Keratinocyte (primary cell): Measurements from ENCODE around the gene BTRC. TPM values are rescaled to one million over a fixed set of nuclear protein-coding genes. Genes with fewer than 3 reads are reported as not detected.

Experiments
- DNase-seq: peaks from one replicate; pipeline ENCODE4 v3.0.0-alpha.2; 2011; ENCODE audit warnings: low read depth, missing footprints, low spot score
- FAIRE-seq: peaks from 2 replicates; lab custom pipeline; 2011; peaks lifted over from hg19 to GRCh38; lab: Jason Lieb, UNC
- H2AFZ ChIP-seq: 2 replicates; pipeline ENCODE4 v1.6.0; 2012; ENCODE audit warnings: low read length, control low read depth, inconsistent platforms; ENCODE audit not compliant: control insufficient read depth
- H3K27ac ChIP-seq: 2 replicates; pipeline ENCODE4 v1.5.1; 2011; ENCODE audit warnings: low read length; ENCODE audit not compliant: control insufficient read depth, insufficient read depth
- H3K27me3 ChIP-seq: 3 replicates; pipeline ENCODE4 v1.6.0; 2011; ENCODE audit warnings: low read length; ENCODE audit not compliant: control insufficient read depth, insufficient read depth; ENCODE audit errors: extremely low read depth
- H3K36me3 ChIP-seq, 2 experiments: 2 replicates in 1 of 2; 3 replicates in 1 of 2; pipeline ENCODE4 v1.5.1; 2011; ENCODE audit warnings: low read length in 2 of 2, mild to moderate bottlenecking in 1 of 2; ENCODE audit not compliant: control insufficient read depth in 2 of 2, insufficient read depth in 2 of 2; ENCODE audit errors: extremely low read depth in 1 of 2
- H3K4me1 ChIP-seq: 3 replicates; pipeline ENCODE4 v1.5.1; 2011; ENCODE audit warnings: low read length; ENCODE audit not compliant: control insufficient read depth, insufficient read depth; ENCODE audit errors: extremely low read depth
- H3K4me2 ChIP-seq: 3 replicates; pipeline ENCODE4 v1.6.0; 2011; ENCODE audit warnings: low read depth, low read length; ENCODE audit not compliant: control insufficient read depth, insufficient read depth; ENCODE audit errors: extremely low read depth
- H3K4me3 ChIP-seq, 3 experiments: fragments of 200-600 bp in 1 of 3; sonication (generic) in 1 of 3; 2 replicates in 2 of 3; 3 replicates in 1 of 3; pipeline ENCODE4 v1.5.1; 2011 to 2016; ENCODE audit warnings: low read length in 3 of 3, mild to moderate bottlenecking in 3 of 3, control low read depth in 2 of 3, inconsistent platforms in 1 of 3, low read depth in 1 of 3, mixed read lengths in 1 of 3, mixed run types in 1 of 3, moderate library complexity in 1 of 3; ENCODE audit not compliant: control insufficient read depth in 2 of 3, insufficient read depth in 2 of 3; ENCODE audit errors: extremely low read depth in 1 of 3
- H3K79me2 ChIP-seq: 2 replicates; pipeline ENCODE4 v1.6.0; 2012; ENCODE audit warnings: low read length; ENCODE audit not compliant: control insufficient read depth, insufficient read depth
- H3K9ac ChIP-seq: 3 replicates; pipeline ENCODE4 v1.6.0; 2011; ENCODE audit warnings: low read length; ENCODE audit not compliant: control insufficient read depth, insufficient read depth; ENCODE audit errors: extremely low read depth
- H3K9me1 ChIP-seq: 3 replicates; pipeline ENCODE4 v1.6.0; 2011; ENCODE audit warnings: low read length; ENCODE audit not compliant: control insufficient read depth, insufficient read depth; ENCODE audit errors: extremely low read depth
- H3K9me3 ChIP-seq: 2 replicates; pipeline ENCODE4 v1.5.1; 2012; ENCODE audit warnings: low read depth, low read length; ENCODE audit not compliant: control insufficient read depth
- H4K20me1 ChIP-seq: 3 replicates; pipeline ENCODE4 v1.6.0; 2011; ENCODE audit warnings: low read length; ENCODE audit not compliant: control insufficient read depth, insufficient read depth; ENCODE audit errors: extremely low read depth
- CTCF ChIP-seq, 3 experiments: IDR thresholded peaks in 1 of 3; conservative IDR thresholded peaks in 1 of 3; optimal IDR thresholded peaks in 1 of 3; 2 replicates in 2 of 3; 3 replicates in 1 of 3; pipeline versions ENCODE3 to v1.5.1; 2011; ENCODE audit warnings: low read length in 3 of 3, mild to moderate bottlenecking in 3 of 3, moderate library complexity in 2 of 3, control low read depth in 1 of 3, inconsistent platforms in 1 of 3; ENCODE audit not compliant: insufficient read depth in 2 of 3; ENCODE audit errors: extremely low read depth in 1 of 3
- EZH2 ChIP-seq: IDR thresholded peaks from one replicate; pipeline ENCODE4 v1.6.1; 2012; ENCODE audit warnings: inconsistent platforms, mild to moderate bottlenecking, low read length, moderate library complexity
- dilution Hi-C: fragments of 300-500 bp; cut with MboI; formaldehyde crosslinking; loops from one replicate; pipeline ENCODE4 v1.7.0; 2020; ENCODE audit warnings: low sequenced_read_pairs; ENCODE audit not compliant: extremely low pct_ligation_motif_present
- polyA plus RNA-seq, 5 experiments: library from polyadenylated mRNA; depleted of rRNA in 3 of 5; stranded (reverse) in 3 of 5; stranded (forward) in 1 of 5; unstranded in 1 of 5; fragments of >200 nt; gene quantifications; 1 replicate in 1 of 5; 2 replicates in 3 of 5; 3 replicates in 1 of 5; pipeline versions ENCODE4 v1.2.1 to v1.2.3, GENCODE V29; 2011 to 2012; ENCODE audit warnings: missing spikeins in 2 of 5, low read depth in 1 of 5, low replicate concordance in 1 of 5

BTRC gene
- polyA plus RNA-seq, 1 donor (not counting 4 experiments of a cell fraction or from before 2014, with no cell fraction given) = 21.7 TPM

- dilution Hi-C loops = no loop called here
- no peak overlapping the region for H2AFZ ChIP-seq
- H3K4me3 ChIP-seq = no peak overlapping the region
- no peak for FAIRE-seq
- no peaks in the 10 kb centered on the region for H3K9me3 ChIP-seq
- no peaks in the 10 kb centered on the region for H3K9me1 ChIP-seq
- H3K4me1 ChIP-seq = no peaks in the 10 kb centered on the region
- H3K27me3 ChIP-seq = no peaks in the 10 kb centered on the region
- TF ChIP-seq CTCF (optimal IDR thresholded peaks at IDR 0.05 in 1 of 3, IDR thresholded peaks at IDR 0.05 in 1 of 3, conservative IDR thresholded peaks at IDR 0.05 in 1 of 3; ENCODE audit: extremely low read depth in 1 of 3, insufficient read depth in 2 of 3, low read length in 3 of 3) (no peak), EZH2 (no peak)
- DNase-seq = no peak
- H4K20me1 ChIP-seq = no peaks in the 10 kb centered on the region
- no peak overlapping the region for H3K9ac ChIP-seq
- no peaks in the 10 kb centered on the region for H3K79me2 ChIP-seq
- H3K4me2 ChIP-seq = no peak overlapping the region
- H3K27ac ChIP-seq = no peak overlapping the region
- peaks cover 19 to 23% of the 10 kb centered on the region in 2 experiments for H3K36me3 ChIP-seq
Observed at GRCh38 chr10:101580486-101581399, 226.8 kb downstream of the BTRC start.

GRCh38 chr10:101585841-101586240 is 231.9 kb downstream of the BTRC start:
- DNase-seq (no peak), FAIRE-seq (no peak)
- Histone ChIP-seq H3K9ac (no peak overlapping the region), H3K36me3 (peaks cover 13 to 15% of the 10 kb centered on the region in 2 experiments), H3K9me3 (no peaks in the 10 kb centered on the region), H4K20me1 (no peaks in the 10 kb centered on the region), H2AFZ (no peak overlapping the region), H3K27ac (no peak overlapping the region), H3K4me1 (peaks cover 17% of the 10 kb centered on the region), H3K79me2 (peaks cover 11% of the 10 kb centered on the region), H3K9me1 (no peaks in the 10 kb centered on the region), H3K27me3 (no peaks in the 10 kb centered on the region), H3K4me3 (no peak overlapping the region), H3K4me2 (no peak overlapping the region)
- TF ChIP-seq CTCF (optimal IDR thresholded peaks at IDR 0.05 in 1 of 3, IDR thresholded peaks at IDR 0.05 in 1 of 3, conservative IDR thresholded peaks at IDR 0.05 in 1 of 3; ENCODE audit: extremely low read depth in 1 of 3, insufficient read depth in 2 of 3, low read length in 3 of 3) (no peak), EZH2 (no peak)
- dilution Hi-C loops = no loop called here
